DMS53 (cell line): ENCODE measurements around the gene SLC6A16.
"Not testable (repeated sequence)": the region's sequence is repeated elsewhere in the genome, so short reads cannot be mapped to it uniquely, and the experiment has no call there.

ENCODE experiments used
- DNase-seq: peaks from one replicate; lab custom pipeline; 2025; lab: John Stamatoyannopoulos, UW

SLC6A16 gene

GRCh38 chr19:49324801-49325576 is at the start of gene SLC6A16:
Gene SLC6A16, minus strand, starts transcription at chr19:49325191. Its CDS starts 13,844 bp downstream, at chr19:49311347.
- no peak for DNase-seq

- not testable (repeated sequence) for DNase-seq
Observed at GRCh38 chr19:49373174-49373573, 48.2 kb upstream of the SLC6A16 start.

GRCh38 chr19:49371184-49371583 is 46.2 kb upstream of the SLC6A16 start:
- DNase-seq = no peak

GRCh38 chr19:49368711-49369358 is 43.8 kb upstream of the SLC6A16 start:
- DNase-seq = no peak

- DNase-seq = no peak
Observed at GRCh38 chr19:49366110-49366509, 41.1 kb upstream of the SLC6A16 start.

GRCh38 chr19:49364083-49364737 is 39.2 kb upstream of the SLC6A16 start:
- no peak for DNase-seq

GRCh38 chr19:49363268-49364082 is 38.5 kb upstream of the SLC6A16 start, which contains the start of gene DKKL1:
Gene DKKL1, plus strand, starts transcription at chr19:49363877. Its CDS starts 122 bp downstream, at chr19:49363999.
- DNase-seq = peak; percentile 87

- DNase-seq = peak; percentile 49
Observed at GRCh38 chr19:49362929-49363267, 37.9 kb upstream of the SLC6A16 start.

GRCh38 chr19:49362048-49362928 is 37.3 kb upstream of the SLC6A16 start, which contains the start of gene TEAD2:
Gene TEAD2, minus strand, starts transcription at chr19:49362416. Its CDS starts 2,341 bp downstream, at chr19:49360075.
- DNase-seq = peak; percentile 25

GRCh38 chr19:49361438-49362047 is 36.6 kb upstream of the SLC6A16 start:
- DNase-seq = peak; percentile 33

- DNase-seq = no peak
Observed at GRCh38 chr19:49359851-49360820, 35.1 kb upstream of the SLC6A16 start.

GRCh38 chr19:49357186-49357585 is 32.2 kb upstream of the SLC6A16 start:
- no peak for DNase-seq

- DNase-seq = no peak
Observed at GRCh38 chr19:49356382-49356781, 31.4 kb upstream of the SLC6A16 start.

GRCh38 chr19:49355909-49356353 is 30.9 kb upstream of the SLC6A16 start:
- no peak for DNase-seq

GRCh38 chr19:49349567-49349966 is 24.6 kb upstream of the SLC6A16 start:
- DNase-seq = no peak

GRCh38 chr19:49348305-49349189 is 23.6 kb upstream of the SLC6A16 start:
- no peak for DNase-seq

- DNase-seq = peak; percentile 22
Observed at GRCh38 chr19:49347835-49348234, 22.8 kb upstream of the SLC6A16 start.

GRCh38 chr19:49347191-49347590 is 22.2 kb upstream of the SLC6A16 start:
- DNase-seq = no peak
